Heart left ventricle (tissue), 13 donors: ENCODE measurements around the gene KRTAP20-1.

Experiments
- CTCF ChIP-seq, 12 donors: fragments of 200-600 bp; sonication (generic) in 4 of 12; IDR thresholded peaks; one replicate each; pipeline versions ENCODE4 v1.5.0 to v1.8.0; 2018 to 2022; ENCODE audit warnings: antibody characterized with exemption in 12 of 12, mild to moderate bottlenecking in 5 of 12
- POLR2A ChIP-seq, 2 donors: fragments of 450-650 bp; IDR thresholded peaks; one replicate each; pipeline ENCODE4 v1.6.1; 2017; ENCODE audit warnings: antibody characterized with exemption in 2 of 2, mild to moderate bottlenecking in 2 of 2, moderate library complexity in 2 of 2
- donor health status: ischemic (EF 13 %, LVEDD 7.1; RV severe dilation, severe dysfunction).
- donor health status: DM: no; HTN: yes; CAD: no.
- donor health status: DM: no; HTN: no; CAD: no.
- donor health status: ischemic (EF 25% LVEDD 6.9; RV normal size, moderate dysfunction).
- donor health status: ischemic (EF 25% LVEDD 5.7; RV mildly dilated, moderate dysfunction).
- donor health status: ischemic (EF 35%, LVEDD 5.7; RV mildly dilated, moderate dysfunction).
- donor health status: nonischemic (EF 11% LVEDD 7.7; RV severe dilation, severe dysfunction).
- donor health status: DM: yes; HTN: yes; CAD: no.
- donor health status: PGD.
- donor health status: ischemic (EF 29% LVEDD 5.4; RV normal size, mild dysfunction).
- donor health status: nonischemic (EF 23%, LVEDD 6.1; RV moderate dilation, normal function).

GRCh38 chr21:30590297-30590696, 25.9 kb upstream of the KRTAP20-1 start, which contains the start of gene KRTAP22-2:
- TF ChIP-seq CTCF (IDR thresholded peaks at IDR 0.05), result no peak
- TF ChIP-seq POLR2A (IDR thresholded peaks at IDR 0.05), result no peak
